Muscle layer of duodenum (tissue), 2 donors: ENCODE results near the gene ZRANB3.

Experiments
- H3K27ac ChIP-seq: one replicate; pipeline ENCODE4 v1.7.0; 2013; ENCODE audit warnings: mild to moderate bottlenecking, low read length
- H3K27me3 ChIP-seq: one replicate; pipeline ENCODE4 v1.7.0; 2013; ENCODE audit warnings: low read depth, mild to moderate bottlenecking, control low read depth, low read length
- H3K36me3 ChIP-seq, 2 donors: one replicate each; pipeline ENCODE4 v1.7.0; 2013; ENCODE audit warnings: low read length in 2 of 2, control low read depth in 1 of 2, mild to moderate bottlenecking in 1 of 2; ENCODE audit not compliant: insufficient read depth in 2 of 2, control insufficient read depth in 1 of 2
- H3K4me1 ChIP-seq, 2 donors: one replicate each; pipeline ENCODE4 v1.7.0; 2013; ENCODE audit warnings: low read length in 2 of 2, mild to moderate bottlenecking in 2 of 2, control low read depth in 1 of 2, moderate library complexity in 1 of 2; ENCODE audit not compliant: insufficient read depth in 2 of 2, control insufficient read depth in 1 of 2
- H3K4me3 ChIP-seq, 2 donors: one replicate each; pipeline ENCODE4 v1.7.0; 2013; ENCODE audit warnings: low read length in 2 of 2, low read depth in 1 of 2, mild to moderate bottlenecking in 1 of 2
- H3K9me3 ChIP-seq, 2 donors: one replicate each; pipeline ENCODE4 v1.7.0; 2013; ENCODE audit warnings: low read length in 2 of 2, control low read depth in 1 of 2, mild to moderate bottlenecking in 1 of 2; ENCODE audit not compliant: control insufficient read depth in 1 of 2
- donor health status: healthy.

Gene ZRANB3

DNA sequence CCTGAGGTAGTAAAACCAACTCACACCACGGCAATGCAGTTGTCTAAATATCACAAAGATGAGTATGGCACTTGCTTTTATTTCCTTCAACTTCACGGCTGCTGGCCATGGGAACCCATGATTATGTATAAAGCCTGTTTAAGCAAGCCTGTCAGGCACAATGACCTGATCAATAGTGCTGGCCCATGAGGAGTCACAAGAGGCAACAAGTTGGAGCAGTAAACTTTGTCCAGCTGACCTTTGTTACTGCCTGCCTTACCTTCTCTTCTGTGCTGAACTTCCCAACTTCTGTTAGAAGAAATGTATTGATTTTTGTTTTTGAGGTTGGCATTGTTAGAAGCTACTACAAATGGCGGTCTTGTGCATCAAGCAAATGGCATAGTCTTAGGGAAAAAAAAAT is 327.1 kb downstream of the ZRANB3 start:
- no peak overlapping the region for H3K4me3 ChIP-seq
- H3K27me3 ChIP-seq = no peaks in the 10 kb centered on the region
- H3K4me1 ChIP-seq = no peaks in the 10 kb centered on the region
- H3K9me3 ChIP-seq = no peaks in the 10 kb centered on the region
- no peak overlapping the region for H3K27ac ChIP-seq
- peaks cover 0 to 5% of the 10 kb centered on the region in 2 donors for H3K36me3 ChIP-seq

GRCh38 chr2:135202751-135203150 is 328.3 kb downstream of the ZRANB3 start:
- no peaks in the 10 kb centered on the region for H3K9me3 ChIP-seq
- H3K27me3 ChIP-seq = no peaks in the 10 kb centered on the region
- H3K36me3 ChIP-seq = peaks cover 0 to 5% of the 10 kb centered on the region in 2 donors
- no peaks in the 10 kb centered on the region for H3K4me1 ChIP-seq
- no peak overlapping the region for H3K27ac ChIP-seq
- H3K4me3 ChIP-seq = no peak overlapping the region

DNA sequence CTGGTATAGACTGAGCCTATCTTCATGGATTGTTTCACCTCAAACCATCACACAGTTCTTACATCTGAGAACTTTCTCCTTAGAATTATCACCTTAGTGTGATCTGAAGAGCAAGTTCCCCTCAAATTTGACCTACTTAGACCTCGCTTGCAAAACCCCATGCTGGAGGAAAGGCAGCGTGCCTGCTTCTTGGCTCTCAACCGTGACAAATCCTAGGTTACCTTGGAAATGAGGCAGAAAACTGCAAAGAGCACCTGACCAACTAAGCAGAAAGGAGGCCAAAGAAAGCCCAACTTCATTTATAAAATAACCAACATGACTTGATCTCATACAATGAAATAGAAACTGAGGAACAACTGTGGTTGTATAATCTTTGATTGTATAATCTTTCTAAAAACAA is 332.5 kb downstream of the ZRANB3 start:
- Histone ChIP-seq H3K27ac (no peak overlapping the region), H3K4me1 (no peaks in the 10 kb centered on the region), H3K27me3 (no peaks in the 10 kb centered on the region), H3K36me3 (no peaks in the 10 kb centered on the region), H3K4me3 (no peak overlapping the region), H3K9me3 (no peaks in the 10 kb centered on the region)

DNA sequence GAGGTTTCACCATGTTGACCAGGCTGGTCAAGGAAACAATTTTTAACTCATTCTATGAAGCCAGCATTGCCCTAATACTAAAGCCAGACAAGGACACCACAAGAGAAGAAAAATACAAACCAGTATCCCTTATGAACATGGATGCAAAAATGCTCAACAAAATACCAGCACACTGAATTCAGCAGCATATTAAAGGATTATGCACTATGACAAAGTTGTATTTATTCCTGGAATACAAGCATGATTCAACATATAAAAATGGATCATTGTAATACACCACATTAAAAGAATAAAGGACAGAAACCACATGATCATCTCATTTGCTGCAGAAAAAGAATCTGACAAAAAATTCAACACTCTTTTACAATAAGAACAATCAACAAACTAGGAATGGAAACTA is 340.2 kb downstream of the ZRANB3 start:
- Histone ChIP-seq H3K27ac (no peak overlapping the region), H3K4me1 (no peaks in the 10 kb centered on the region), H3K9me3 (peaks cover 0 to 4% of the 10 kb centered on the region in 2 donors), H3K4me3 (no peak overlapping the region), H3K36me3 (no peaks in the 10 kb centered on the region), H3K27me3 (no peaks in the 10 kb centered on the region)

DNA sequence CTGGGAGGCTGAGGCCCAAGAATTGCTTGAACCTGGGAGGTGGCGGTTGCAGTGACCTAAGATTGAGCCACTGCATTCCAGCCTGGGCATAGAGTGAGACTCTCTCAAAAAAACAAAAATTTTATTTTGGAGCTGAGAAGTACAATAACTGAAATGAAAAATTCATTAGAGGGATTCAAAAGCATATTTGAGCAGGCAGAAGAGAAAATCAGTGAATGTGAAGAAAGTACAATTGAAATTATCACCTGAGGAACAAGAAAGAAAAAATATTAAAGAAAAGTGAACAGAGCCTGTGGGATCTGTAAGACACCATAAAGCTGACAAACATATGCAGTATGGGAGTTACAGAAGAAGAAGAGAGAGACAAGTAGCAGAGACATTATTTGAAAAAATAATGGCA is 341.9 kb downstream of the ZRANB3 start:
- Histone ChIP-seq H3K27ac (no peak overlapping the region), H3K27me3 (no peaks in the 10 kb centered on the region), H3K4me3 (no peak overlapping the region), H3K36me3 (no peaks in the 10 kb centered on the region), H3K4me1 (no peaks in the 10 kb centered on the region), H3K9me3 (peaks cover 0 to 4% of the 10 kb centered on the region in 2 donors)

- Histone ChIP-seq H3K36me3 (no peaks in the 10 kb centered on the region), H3K4me1 (no peaks in the 10 kb centered on the region), H3K27me3 (no peaks in the 10 kb centered on the region), H3K9me3 (peaks cover 0 to 2% of the 10 kb centered on the region in 2 donors), H3K4me3 (no peak overlapping the region), H3K27ac (no peak overlapping the region)
Measured at GRCh38 chr2:135187270-135187669, 343.7 kb downstream of the ZRANB3 start.

DNA sequence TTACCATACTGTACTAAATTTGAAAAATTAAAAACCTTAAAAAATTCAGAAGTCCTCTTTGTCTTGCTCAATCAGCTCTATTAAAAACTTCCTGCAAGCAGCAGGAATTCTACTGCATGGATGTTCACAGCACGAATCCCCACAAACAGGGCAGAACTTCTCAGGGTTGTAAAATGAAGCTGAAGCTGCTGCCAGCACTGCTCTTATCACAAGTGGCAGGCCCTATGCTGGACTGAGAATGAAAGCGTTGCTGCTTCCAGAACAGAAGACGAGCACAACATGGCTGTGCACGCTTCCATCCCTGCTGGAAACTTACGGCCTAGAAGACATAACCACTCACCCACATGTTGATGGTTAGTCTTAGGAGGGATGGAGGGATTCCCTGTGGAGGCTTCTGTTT is 345.0 kb downstream of the ZRANB3 start:
- Histone ChIP-seq H3K4me1 (no peaks in the 10 kb centered on the region), H3K36me3 (no peaks in the 10 kb centered on the region), H3K27me3 (no peaks in the 10 kb centered on the region), H3K27ac (no peak overlapping the region), H3K9me3 (peaks cover 0 to 2% of the 10 kb centered on the region in 2 donors), H3K4me3 (no peak overlapping the region)

DNA sequence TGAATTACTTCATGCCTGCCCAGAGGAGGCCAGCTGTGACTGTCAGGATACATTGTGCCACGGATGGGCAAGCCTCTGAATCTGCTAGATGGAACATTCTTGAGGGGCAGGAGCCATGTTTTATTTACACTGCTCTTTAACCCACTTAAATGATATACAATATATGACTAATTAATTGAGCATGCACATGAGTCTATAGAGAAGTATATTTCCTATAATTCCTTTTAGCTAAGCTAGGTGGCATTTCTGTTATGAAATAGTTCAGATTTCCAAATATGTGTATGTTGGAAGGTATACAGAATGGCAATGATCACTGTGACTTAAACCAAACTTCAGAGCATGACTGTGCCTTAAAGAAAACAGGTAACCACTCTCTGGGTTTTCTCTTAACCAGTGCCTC is 347.2 kb downstream of the ZRANB3 start:
- no peaks in the 10 kb centered on the region for H3K9me3 ChIP-seq
- no peak overlapping the region for H3K4me3 ChIP-seq
- H3K27me3 ChIP-seq = no peaks in the 10 kb centered on the region
- no peak overlapping the region for H3K27ac ChIP-seq
- no peaks in the 10 kb centered on the region for H3K4me1 ChIP-seq
- H3K36me3 ChIP-seq = peaks cover 0 to 3% of the 10 kb centered on the region in 2 donors

GRCh38 chr2:135182601-135183000 is 348.4 kb downstream of the ZRANB3 start:
- H3K9me3 ChIP-seq = no peaks in the 10 kb centered on the region
- H3K27me3 ChIP-seq = no peaks in the 10 kb centered on the region
- H3K4me3 ChIP-seq = no peak overlapping the region
- H3K27ac ChIP-seq = no peak overlapping the region
- no peaks in the 10 kb centered on the region for H3K4me1 ChIP-seq
- peaks cover 0 to 3% of the 10 kb centered on the region in 2 donors for H3K36me3 ChIP-seq

- H3K36me3 ChIP-seq = peaks cover 0 to 3% of the 10 kb centered on the region in 2 donors
- H3K27me3 ChIP-seq = no peaks in the 10 kb centered on the region
- no peak overlapping the region for H3K4me3 ChIP-seq
- no peak overlapping the region for H3K27ac ChIP-seq
- peaks cover 0 to 2% of the 10 kb centered on the region in 2 donors for H3K9me3 ChIP-seq
- H3K4me1 ChIP-seq = no peaks in the 10 kb centered on the region
Measured at GRCh38 chr2:135182190-135182589, 348.8 kb downstream of the ZRANB3 start.

- H3K36me3 ChIP-seq = peaks cover 7 to 11% of the 10 kb centered on the region in 2 donors
- H3K4me1 ChIP-seq = no peaks in the 10 kb centered on the region
- no peak overlapping the region for H3K4me3 ChIP-seq
- peaks cover 0 to 3% of the 10 kb centered on the region in 2 donors for H3K9me3 ChIP-seq
- no peak overlapping the region for H3K27ac ChIP-seq
- no peaks in the 10 kb centered on the region for H3K27me3 ChIP-seq
Measured at GRCh38 chr2:135179689-135180088, 351.3 kb downstream of the ZRANB3 start.

DNA sequence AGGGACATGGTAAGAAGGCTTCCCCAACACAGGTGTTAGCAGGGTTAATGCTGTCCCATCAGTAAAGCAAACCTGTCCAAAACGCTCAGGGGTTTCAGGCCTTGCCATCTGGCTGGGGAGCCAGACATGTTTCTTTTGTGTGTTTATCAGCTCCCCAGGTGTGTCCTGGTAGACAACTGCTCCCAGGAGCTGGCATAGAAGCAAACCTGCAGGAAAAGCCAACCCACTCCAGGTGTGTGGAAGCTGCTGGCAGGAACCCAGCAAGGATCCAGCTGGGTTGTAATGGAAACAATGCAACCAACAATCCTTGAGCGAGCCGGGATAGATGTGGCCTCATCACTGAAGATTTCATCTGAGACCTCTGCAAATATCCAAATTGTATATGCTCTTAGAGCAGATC is 355.8 kb downstream of the ZRANB3 start:
- Histone ChIP-seq H3K27me3 (no peaks in the 10 kb centered on the region), H3K9me3 (peaks cover 0 to 3% of the 10 kb centered on the region in 2 donors), H3K4me1 (no peaks in the 10 kb centered on the region), H3K27ac (no peak overlapping the region), H3K4me3 (no peak overlapping the region), H3K36me3 (peaks cover 25 to 26% of the 10 kb centered on the region in 2 donors)
